ENCODE data around the gene EIF4G3. TPM values are rescaled to one million over a fixed set of nuclear protein-coding genes. Genes with fewer than 3 reads are reported as not detected.

Gene EIF4G3
- total RNA-seq, 4 donors from 2014 or later, result 56.6 to 131 (median 70.8) TPM

- Histone ChIP-seq H3K4me1 (no peaks in the 10 kb centered on the region), H3K27me3 (no peaks in the 10 kb centered on the region), H3K9me3 (no peaks in the 10 kb centered on the region), H3K36me3 (peaks cover 0 to 38% (median 0%) of the 10 kb centered on the region in 3 donors), H3K27ac (no peak overlapping the region), H3K4me3 (no peak overlapping the region)
- TF ChIP-seq CTCF (IDR thresholded peaks at IDR 0.05) (no peak), POLR2A (IDR thresholded peaks at IDR 0.05) (no peak)
- DNase-seq, result no peak
Observed at GRCh38 chr1:21165076-21165475, 11.6 kb downstream of the EIF4G3 start.

GRCh38 chr1:21164266-21164665, 12.4 kb downstream of the EIF4G3 start:
- DNase-seq, result no peak

DNA sequence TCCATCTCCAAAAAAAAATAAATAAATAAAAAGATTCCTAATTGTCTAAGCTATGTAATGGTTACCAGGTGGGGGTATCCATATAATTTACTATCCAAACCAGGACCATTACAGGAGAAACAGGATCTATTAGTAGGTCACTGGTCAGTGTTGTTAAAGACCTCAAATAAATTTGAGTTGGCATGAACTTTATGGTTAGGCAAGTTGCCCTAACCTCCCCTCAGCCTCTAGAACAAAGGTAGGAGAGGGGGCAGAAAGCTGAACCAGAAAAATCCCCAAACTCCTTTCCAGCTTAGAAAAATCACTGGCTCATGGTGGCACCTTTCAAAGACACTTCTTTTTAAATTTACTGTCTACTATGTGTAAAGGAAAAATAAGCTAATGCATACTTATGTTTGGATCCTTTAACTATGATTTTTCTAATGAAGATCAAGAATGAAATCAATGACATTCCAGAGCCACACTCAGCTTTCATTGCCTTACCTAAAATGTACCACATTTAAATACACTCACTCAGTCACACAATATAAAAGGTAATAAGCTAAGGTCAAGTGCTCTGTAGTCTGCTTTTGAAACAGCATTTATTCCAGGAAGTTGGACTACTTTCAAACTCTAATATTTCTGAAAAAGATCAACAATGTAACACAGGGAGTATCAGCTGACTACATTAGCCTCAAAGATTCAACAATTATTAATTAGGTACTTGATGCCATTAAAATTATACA, 13.8 kb downstream of the EIF4G3 start:
- DNase-seq, result no peak
- Histone ChIP-seq H3K27me3 (no peaks in the 10 kb centered on the region), H3K4me3 (no peak overlapping the region), H3K4me1 (no peaks in the 10 kb centered on the region), H3K9me3 (no peaks in the 10 kb centered on the region), H3K36me3 (peaks cover 0 to 31% (median 0%) of the 10 kb centered on the region in 3 donors), H3K27ac (no peak overlapping the region)
- TF ChIP-seq CTCF (IDR thresholded peaks at IDR 0.05) (no peak), POLR2A (IDR thresholded peaks at IDR 0.05) (no peak)

More at GRCh38 chr1:21164266-21164665, 12.4 kb downstream of the EIF4G3 start:
- H3K27me3 ChIP-seq, result no peaks in the 10 kb centered on the region
- no peak overlapping the region for H3K4me3 ChIP-seq
- H3K36me3 ChIP-seq, result peaks cover 0 to 39% (median 0%) of the 10 kb centered on the region in 3 donors
- no peaks in the 10 kb centered on the region for H3K4me1 ChIP-seq
- no peak overlapping the region for H3K27ac ChIP-seq
- TF ChIP-seq CTCF (IDR thresholded peaks at IDR 0.05) (no peak), POLR2A (IDR thresholded peaks at IDR 0.05) (no peak)
- no peaks in the 10 kb centered on the region for H3K9me3 ChIP-seq

DNA sequence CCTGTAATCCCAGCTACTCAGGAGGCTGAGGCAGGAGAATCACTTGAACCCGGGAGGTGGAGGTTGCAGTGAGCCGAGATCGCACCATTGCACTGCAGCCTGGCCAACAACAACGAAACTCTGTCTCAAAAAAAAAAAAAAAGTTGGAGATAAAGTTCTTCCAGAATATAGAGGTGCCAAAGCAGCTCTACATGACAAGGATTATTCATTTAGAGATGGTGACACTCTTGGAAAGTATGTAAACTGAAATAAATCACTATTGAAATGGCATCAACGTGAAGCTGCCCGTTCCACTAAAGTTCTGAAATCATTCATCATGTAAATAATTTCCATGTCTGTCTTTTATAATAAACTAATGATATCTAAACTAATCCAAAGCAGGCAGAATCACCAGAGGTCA, 14.9 kb downstream of the EIF4G3 start:
- DNase-seq, result no peak
- Histone ChIP-seq H3K4me1 (no peaks in the 10 kb centered on the region), H3K4me3 (no peak overlapping the region), H3K36me3 (peaks cover 0 to 22% (median 0%) of the 10 kb centered on the region in 3 donors), H3K9me3 (no peaks in the 10 kb centered on the region), H3K27me3 (no peaks in the 10 kb centered on the region), H3K27ac (no peak overlapping the region)
- TF ChIP-seq POLR2A (IDR thresholded peaks at IDR 0.05) (no peak), CTCF (IDR thresholded peaks at IDR 0.05) (no peak)

DNA sequence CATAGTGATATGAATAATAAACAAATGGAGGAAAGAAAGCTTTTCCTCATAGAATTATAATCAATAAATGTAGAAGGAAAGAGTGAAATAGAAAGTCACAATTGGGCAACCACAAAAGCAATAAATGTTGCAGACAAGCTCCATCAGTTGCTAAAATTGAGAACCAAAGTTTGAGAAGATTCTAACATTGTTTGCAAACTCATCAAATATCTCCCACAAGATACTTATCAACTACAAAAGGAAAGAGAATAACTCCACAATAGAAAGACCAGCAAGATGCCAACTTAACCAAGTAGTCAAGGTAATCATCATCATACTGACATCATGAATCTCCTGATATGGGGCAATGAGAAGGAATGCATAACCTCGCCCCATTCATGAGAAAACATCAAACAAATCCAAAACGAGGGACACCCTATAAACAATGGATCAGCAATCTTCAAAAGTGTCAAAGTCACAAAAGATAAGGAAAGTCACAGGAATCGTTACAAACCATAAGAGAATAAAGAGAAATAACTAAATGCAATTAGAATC, 16.4 kb downstream of the EIF4G3 start:
- H3K9me3 ChIP-seq, result no peaks in the 10 kb centered on the region
- H3K36me3 ChIP-seq, result peaks cover 0 to 22% (median 0%) of the 10 kb centered on the region in 3 donors
- H3K27ac ChIP-seq, result no peak overlapping the region
- H3K27me3 ChIP-seq, result no peaks in the 10 kb centered on the region
- DNase-seq, result no peak
- no peaks in the 10 kb centered on the region for H3K4me1 ChIP-seq
- TF ChIP-seq POLR2A (IDR thresholded peaks at IDR 0.05) (no peak), CTCF (IDR thresholded peaks at IDR 0.05) (no peak)
- no peak overlapping the region for H3K4me3 ChIP-seq
